GM12873 (cell line): ENCODE measurements around the gene PPP6R2.

Experiments used
- CTCF ChIP-seq: IDR thresholded peaks from 2 replicates; pipeline ENCODE4 v1.5.1; 2012; ENCODE audit warnings: low read depth, mild to moderate bottlenecking, moderate library complexity, low read length, control low read depth; ENCODE audit not compliant: insufficient read depth; ENCODE audit errors: missing control alignments

Gene PPP6R2

GRCh38 chr22:50367778-50368500, 24.8 kb downstream of the PPP6R2 start:
- TF ChIP-seq CTCF = no peak

- TF ChIP-seq CTCF = no peak
These were observed 28.0 kb downstream of the PPP6R2 start for GRCh38 chr22:50371101-50371648.

GRCh38 chr22:50376085-50376651, 33.0 kb downstream of the PPP6R2 start:
- TF ChIP-seq CTCF = no peak

GRCh38 chr22:50396751-50397370, 53.7 kb downstream of the PPP6R2 start:
- no peak for TF ChIP-seq CTCF

GRCh38 chr22:50398831-50399648, 55.9 kb downstream of the PPP6R2 start:
- no peak for TF ChIP-seq CTCF

GRCh38 chr22:50399751-50400331, 56.7 kb downstream of the PPP6R2 start:
- peak; percentile 63 for TF ChIP-seq CTCF
